ENCODE measurements around the gene SLC16A3. TPM values are rescaled to one million over a fixed set of nuclear protein-coding genes. Genes with fewer than 3 reads are reported as not detected.

The SLC16A3 gene
- total and polyA plus RNA-seq, 10 of the 15 experiments (the other 5 are each of a cell fraction or from before 2014, with no cell fraction given): 0.10 to 46.5 (median 8.0) TPM

DNA sequence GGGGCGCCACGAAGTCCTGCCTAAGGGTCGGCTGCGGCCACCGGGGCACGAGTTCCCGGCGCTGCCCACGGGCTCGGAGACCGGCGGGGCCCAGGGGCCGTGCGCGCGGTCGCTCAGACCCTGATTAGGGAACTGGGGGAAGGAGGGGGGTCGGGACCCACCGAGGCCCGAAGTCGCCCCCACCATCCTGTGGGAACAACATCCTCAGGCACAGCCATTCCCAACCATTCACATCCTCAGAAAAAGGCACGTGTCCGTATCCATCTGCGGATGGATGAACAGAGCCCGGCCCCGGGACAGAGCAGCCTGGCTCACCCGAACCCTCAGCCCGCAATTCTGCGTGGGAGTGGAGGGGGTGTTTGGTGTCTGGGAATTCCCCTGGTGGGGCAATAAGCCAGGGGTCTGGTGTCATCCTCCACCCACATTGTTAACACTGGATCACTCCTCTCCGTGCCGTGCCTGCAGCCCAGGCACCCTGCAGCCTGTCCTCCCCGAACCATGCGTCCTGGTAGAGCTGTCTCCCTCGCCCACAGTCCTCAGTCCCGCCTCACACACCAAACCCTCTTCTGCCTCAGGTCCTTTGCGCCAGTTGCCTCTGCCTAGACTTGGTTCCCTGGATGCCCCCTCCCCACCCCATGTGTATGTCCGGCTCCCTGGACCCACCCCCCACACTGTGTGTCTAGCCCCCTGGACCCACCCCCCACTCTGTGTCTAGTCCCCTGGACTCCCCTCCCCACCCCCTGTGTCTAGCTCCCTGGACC lies 15.4 kb upstream of the SLC16A3 start (continued):
- TF ChIP-seq, protein P1, sequence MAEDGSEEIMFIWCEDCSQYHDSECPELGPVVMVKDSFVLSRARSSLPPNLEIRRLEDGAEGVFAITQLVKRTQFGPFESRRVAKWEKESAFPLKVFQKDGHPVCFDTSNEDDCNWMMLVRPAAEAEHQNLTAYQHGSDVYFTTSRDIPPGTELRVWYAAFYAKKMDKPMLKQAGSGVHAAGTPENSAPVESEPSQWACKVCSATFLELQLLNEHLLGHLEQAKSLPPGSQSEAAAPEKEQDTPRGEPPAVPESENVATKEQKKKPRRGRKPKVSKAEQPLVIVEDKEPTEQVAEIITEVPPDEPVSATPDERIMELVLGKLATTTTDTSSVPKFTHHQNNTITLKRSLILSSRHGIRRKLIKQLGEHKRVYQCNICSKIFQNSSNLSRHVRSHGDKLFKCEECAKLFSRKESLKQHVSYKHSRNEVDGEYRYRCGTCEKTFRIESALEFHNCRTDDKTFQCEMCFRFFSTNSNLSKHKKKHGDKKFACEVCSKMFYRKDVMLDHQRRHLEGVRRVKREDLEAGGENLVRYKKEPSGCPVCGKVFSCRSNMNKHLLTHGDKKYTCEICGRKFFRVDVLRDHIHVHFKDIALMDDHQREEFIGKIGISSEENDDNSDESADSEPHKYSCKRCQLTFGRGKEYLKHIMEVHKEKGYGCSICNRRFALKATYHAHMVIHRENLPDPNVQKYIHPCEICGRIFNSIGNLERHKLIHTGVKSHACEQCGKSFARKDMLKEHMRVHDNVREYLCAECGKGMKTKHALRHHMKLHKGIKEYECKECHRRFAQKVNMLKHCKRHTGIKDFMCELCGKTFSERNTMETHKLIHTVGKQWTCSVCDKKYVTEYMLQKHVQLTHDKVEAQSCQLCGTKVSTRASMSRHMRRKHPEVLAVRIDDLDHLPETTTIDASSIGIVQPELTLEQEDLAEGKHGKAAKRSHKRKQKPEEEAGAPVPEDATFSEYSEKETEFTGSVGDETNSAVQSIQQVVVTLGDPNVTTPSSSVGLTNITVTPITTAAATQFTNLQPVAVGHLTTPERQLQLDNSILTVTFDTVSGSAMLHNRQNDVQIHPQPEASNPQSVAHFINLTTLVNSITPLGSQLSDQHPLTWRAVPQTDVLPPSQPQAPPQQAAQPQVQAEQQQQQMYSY (CRISPR knock-in tag; IDR thresholded peaks at IDR 0.05): no peak
- TF ChIP-seq FOXM1 (IDR thresholded peaks at IDR 0.05; ENCODE audit: low read depth, low read length): no peak
- no peak for TF ChIP-seq NR2C1 (IDR thresholded peaks at IDR 0.05)
- TF ChIP-seq SREBF1 (IDR thresholded peaks at IDR 0.05; ENCODE audit: low read length): no peak
- TF ChIP-seq, protein P2, sequence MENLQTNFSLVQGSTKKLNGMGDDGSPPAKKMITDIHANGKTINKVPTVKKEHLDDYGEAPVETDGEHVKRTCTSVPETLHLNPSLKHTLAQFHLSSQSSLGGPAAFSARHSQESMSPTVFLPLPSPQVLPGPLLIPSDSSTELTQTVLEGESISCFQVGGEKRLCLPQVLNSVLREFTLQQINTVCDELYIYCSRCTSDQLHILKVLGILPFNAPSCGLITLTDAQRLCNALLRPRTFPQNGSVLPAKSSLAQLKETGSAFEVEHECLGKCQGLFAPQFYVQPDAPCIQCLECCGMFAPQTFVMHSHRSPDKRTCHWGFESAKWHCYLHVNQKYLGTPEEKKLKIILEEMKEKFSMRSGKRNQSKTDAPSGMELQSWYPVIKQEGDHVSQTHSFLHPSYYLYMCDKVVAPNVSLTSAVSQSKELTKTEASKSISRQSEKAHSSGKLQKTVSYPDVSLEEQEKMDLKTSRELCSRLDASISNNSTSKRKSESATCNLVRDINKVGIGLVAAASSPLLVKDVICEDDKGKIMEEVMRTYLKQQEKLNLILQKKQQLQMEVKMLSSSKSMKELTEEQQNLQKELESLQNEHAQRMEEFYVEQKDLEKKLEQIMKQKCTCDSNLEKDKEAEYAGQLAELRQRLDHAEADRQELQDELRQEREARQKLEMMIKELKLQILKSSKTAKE (IDR thresholded peaks at IDR 0.05; ENCODE audit: low read depth, poor library complexity, severe bottlenecking): no peak
- no peak for TF ChIP-seq PML (IDR thresholded peaks at IDR 0.05; ENCODE audit: low read length)
- no peak for TF ChIP-seq CHD1 (IDR thresholded peaks at IDR 0.05; ENCODE audit: low read depth, low read length)
- no peak for TF ChIP-seq ZNF274 (IDR thresholded peaks at IDR 0.05; ENCODE audit: insufficient read depth, insufficient read length)
- TF ChIP-seq MEF2B (IDR thresholded peaks at IDR 0.05; ENCODE audit: partially characterized antibody, poor library complexity, severe bottlenecking): no peak
- TF ChIP-seq, protein P3, sequence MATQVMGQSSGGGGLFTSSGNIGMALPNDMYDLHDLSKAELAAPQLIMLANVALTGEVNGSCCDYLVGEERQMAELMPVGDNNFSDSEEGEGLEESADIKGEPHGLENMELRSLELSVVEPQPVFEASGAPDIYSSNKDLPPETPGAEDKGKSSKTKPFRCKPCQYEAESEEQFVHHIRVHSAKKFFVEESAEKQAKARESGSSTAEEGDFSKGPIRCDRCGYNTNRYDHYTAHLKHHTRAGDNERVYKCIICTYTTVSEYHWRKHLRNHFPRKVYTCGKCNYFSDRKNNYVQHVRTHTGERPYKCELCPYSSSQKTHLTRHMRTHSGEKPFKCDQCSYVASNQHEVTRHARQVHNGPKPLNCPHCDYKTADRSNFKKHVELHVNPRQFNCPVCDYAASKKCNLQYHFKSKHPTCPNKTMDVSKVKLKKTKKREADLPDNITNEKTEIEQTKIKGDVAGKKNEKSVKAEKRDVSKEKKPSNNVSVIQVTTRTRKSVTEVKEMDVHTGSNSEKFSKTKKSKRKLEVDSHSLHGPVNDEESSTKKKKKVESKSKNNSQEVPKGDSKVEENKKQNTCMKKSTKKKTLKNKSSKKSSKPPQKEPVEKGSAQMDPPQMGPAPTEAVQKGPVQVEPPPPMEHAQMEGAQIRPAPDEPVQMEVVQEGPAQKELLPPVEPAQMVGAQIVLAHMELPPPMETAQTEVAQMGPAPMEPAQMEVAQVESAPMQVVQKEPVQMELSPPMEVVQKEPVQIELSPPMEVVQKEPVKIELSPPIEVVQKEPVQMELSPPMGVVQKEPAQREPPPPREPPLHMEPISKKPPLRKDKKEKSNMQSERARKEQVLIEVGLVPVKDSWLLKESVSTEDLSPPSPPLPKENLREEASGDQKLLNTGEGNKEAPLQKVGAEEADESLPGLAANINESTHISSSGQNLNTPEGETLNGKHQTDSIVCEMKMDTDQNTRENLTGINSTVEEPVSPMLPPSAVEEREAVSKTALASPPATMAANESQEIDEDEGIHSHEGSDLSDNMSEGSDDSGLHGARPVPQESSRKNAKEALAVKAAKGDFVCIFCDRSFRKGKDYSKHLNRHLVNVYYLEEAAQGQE (IDR thresholded peaks at IDR 0.05; ENCODE audit: low read depth, low read length): no peak
- TF ChIP-seq, protein P4, sequence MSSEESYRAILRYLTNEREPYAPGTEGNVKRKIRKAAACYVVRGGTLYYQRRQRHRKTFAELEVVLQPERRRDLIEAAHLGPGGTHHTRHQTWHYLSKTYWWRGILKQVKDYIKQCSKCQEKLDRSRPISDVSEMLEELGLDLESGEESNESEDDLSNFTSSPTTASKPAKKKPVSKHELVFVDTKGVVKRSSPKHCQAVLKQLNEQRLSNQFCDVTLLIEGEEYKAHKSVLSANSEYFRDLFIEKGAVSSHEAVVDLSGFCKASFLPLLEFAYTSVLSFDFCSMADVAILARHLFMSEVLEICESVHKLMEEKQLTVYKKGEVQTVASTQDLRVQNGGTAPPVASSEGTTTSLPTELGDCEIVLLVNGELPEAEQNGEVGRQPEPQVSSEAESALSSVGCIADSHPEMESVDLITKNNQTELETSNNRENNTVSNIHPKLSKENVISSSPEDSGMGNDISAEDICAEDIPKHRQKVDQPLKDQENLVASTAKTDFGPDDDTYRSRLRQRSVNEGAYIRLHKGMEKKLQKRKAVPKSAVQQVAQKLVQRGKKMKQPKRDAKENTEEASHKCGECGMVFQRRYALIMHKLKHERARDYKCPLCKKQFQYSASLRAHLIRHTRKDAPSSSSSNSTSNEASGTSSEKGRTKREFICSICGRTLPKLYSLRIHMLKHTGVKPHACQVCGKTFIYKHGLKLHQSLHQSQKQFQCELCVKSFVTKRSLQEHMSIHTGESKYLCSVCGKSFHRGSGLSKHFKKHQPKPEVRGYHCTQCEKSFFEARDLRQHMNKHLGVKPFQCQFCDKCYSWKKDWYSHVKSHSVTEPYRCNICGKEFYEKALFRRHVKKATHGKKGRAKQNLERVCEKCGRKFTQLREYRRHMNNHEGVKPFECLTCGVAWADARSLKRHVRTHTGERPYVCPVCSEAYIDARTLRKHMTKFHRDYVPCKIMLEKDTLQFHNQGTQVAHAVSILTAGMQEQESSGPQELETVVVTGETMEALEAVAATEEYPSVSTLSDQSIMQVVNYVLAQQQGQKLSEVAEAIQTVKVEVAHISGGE (CRISPR knock-in tag; IDR thresholded peaks at IDR 0.05): no peak
